HEK293 (cell line): ENCODE data around the gene CHST3.

Experiments
- CTCF ChIA-PET: fragments of 350-600 bp; formaldehyde crosslinking; extraction: SDS; loops from one replicate; lab custom pipeline; 2021; ENCODE audit warnings: antibody characterized with exemption; lab: Yijun Ruan, JAX
- POLR2A ChIA-PET: fragments of 300-600 bp; formaldehyde crosslinking; extraction: SDS; loops from one replicate; lab custom pipeline; 2020; ENCODE audit warnings: antibody characterized with exemption, inconsistent platforms; lab: Yijun Ruan, JAX
- H3K27ac ChIP-seq: fragments of 200-500 bp; sonication (Bioruptor generic); 2 replicates; pipeline ENCODE4 v1.5.1; 2014; ENCODE audit warnings: low read depth, low read length, control low read depth, inconsistent platforms; ENCODE audit errors: extremely low read depth
- H3K36me3 ChIP-seq, 2 experiments: fragments of 200-500 bp in 1 of 2; sonication (Bioruptor generic) in 1 of 2; 1 replicate in 1 of 2; 2 replicates in 1 of 2; pipeline ENCODE4 v1.5.1; 2014 to 2017; ENCODE audit warnings: inconsistent platforms in 2 of 2, low read length in 2 of 2; ENCODE audit not compliant: control insufficient read depth in 2 of 2, insufficient read depth in 1 of 2
- H3K4me1 ChIP-seq: fragments of 200-500 bp; sonication (Bioruptor generic); 2 replicates; pipeline ENCODE4 v1.5.1; 2014; ENCODE audit warnings: mild to moderate bottlenecking, low read length, inconsistent platforms; ENCODE audit not compliant: control insufficient read depth, insufficient read depth
- H3K4me3 ChIP-seq: 2 replicates; pipeline ENCODE4 v1.5.1; 2011; ENCODE audit warnings: low read depth, mild to moderate bottlenecking, control low read depth, low read length, moderate library complexity
- H3K9me3 ChIP-seq: fragments of 200-500 bp; sonication (Bioruptor generic); 2 replicates; pipeline ENCODE4 v1.5.1; 2014; ENCODE audit warnings: low read depth, low read length, inconsistent platforms; ENCODE audit not compliant: control insufficient read depth, insufficient read depth
- EGR2 ChIP-seq: fragments of 450-650 bp; formaldehyde crosslinking; IDR thresholded peaks from 2 replicates; pipeline ENCODE4 v1.5.1; 2016; ENCODE audit warnings: low read depth, missing biosample characterization, missing genetic modification characterization
- PRDM4 ChIP-seq: fragments of 450-650 bp; formaldehyde crosslinking; IDR thresholded peaks from 2 replicates; pipeline ENCODE4 v1.5.1; 2017; ENCODE audit warnings: missing biosample characterization, missing genetic modification characterization
- RBAK ChIP-seq: fragments of 450-650 bp; formaldehyde crosslinking; IDR thresholded peaks from 2 replicates; pipeline ENCODE4 v1.5.1; 2016; ENCODE audit warnings: missing biosample characterization, missing genetic modification characterization
- SETDB1 ChIP-seq: IDR thresholded peaks from one replicate; pipeline ENCODE4 v1.6.1; 2017; ENCODE audit warnings: mild to moderate bottlenecking, low read length, moderate library complexity, mixed read lengths; ENCODE audit not compliant: insufficient read length
- ZBTB48 ChIP-seq: fragments of 450-650 bp; formaldehyde crosslinking; IDR thresholded peaks from 2 replicates; pipeline ENCODE4 v1.5.1; 2016; ENCODE audit warnings: missing biosample characterization, missing genetic modification characterization
- ZFHX2 ChIP-seq: fragments of 450-650 bp; formaldehyde crosslinking; conservative IDR thresholded peaks from 2 replicates; pipeline ENCODE4 v1.5.1; 2016; ENCODE audit warnings: missing biosample characterization, missing genetic modification characterization
- ZFP37 ChIP-seq: fragments of 450-650 bp; formaldehyde crosslinking; IDR thresholded peaks from 2 replicates; pipeline ENCODE4 v1.5.1; 2016; ENCODE audit warnings: missing biosample characterization, missing genetic modification characterization
- ZFP69B ChIP-seq: fragments of 450-650 bp; formaldehyde crosslinking; IDR thresholded peaks from 2 replicates; pipeline ENCODE4 v1.5.1; 2016; ENCODE audit warnings: missing biosample characterization, missing genetic modification characterization
- ZIC2 ChIP-seq: fragments of 450-650 bp; formaldehyde crosslinking; IDR thresholded peaks from 2 replicates; pipeline ENCODE4 v1.5.1; 2016; ENCODE audit warnings: missing biosample characterization, missing genetic modification characterization
- ZNF140 ChIP-seq: fragments of 450-650 bp; formaldehyde crosslinking; IDR thresholded peaks from 2 replicates; pipeline ENCODE4 v1.5.1; 2016; ENCODE audit warnings: missing biosample characterization, missing genetic modification characterization
- ZNF221 ChIP-seq: fragments of 450-650 bp; formaldehyde crosslinking; IDR thresholded peaks from 2 replicates; pipeline ENCODE4 v1.5.1; 2017; ENCODE audit warnings: missing biosample characterization, missing genetic modification characterization, borderline replicate concordance
- ZNF366 ChIP-seq: fragments of 450-650 bp; formaldehyde crosslinking; conservative IDR thresholded peaks from 2 replicates; pipeline ENCODE4 v1.5.1; 2016; ENCODE audit warnings: missing biosample characterization, missing genetic modification characterization
- ZNF548 ChIP-seq: fragments of 450-650 bp; formaldehyde crosslinking; IDR thresholded peaks from 2 replicates; pipeline ENCODE4 v1.5.1; 2016; ENCODE audit warnings: missing biosample characterization, missing genetic modification characterization
- ZNF555 ChIP-seq: fragments of 450-650 bp; formaldehyde crosslinking; conservative IDR thresholded peaks from 2 replicates; pipeline ENCODE4 v1.5.1; 2017; ENCODE audit warnings: missing biosample characterization, mild to moderate bottlenecking, missing genetic modification characterization, inconsistent platforms
- ZNF600 ChIP-seq: fragments of 450-650 bp; formaldehyde crosslinking; IDR thresholded peaks from 2 replicates; pipeline ENCODE4 v1.5.1; 2016; ENCODE audit warnings: missing biosample characterization, missing genetic modification characterization
- ZNF610 ChIP-seq: fragments of 450-650 bp; formaldehyde crosslinking; IDR thresholded peaks from 2 replicates; pipeline ENCODE4 v1.5.1; 2016; ENCODE audit warnings: missing biosample characterization, missing genetic modification characterization, borderline replicate concordance
- ZNF777 ChIP-seq: fragments of 450-650 bp; formaldehyde crosslinking; IDR thresholded peaks from 2 replicates; pipeline ENCODE4 v1.5.1; 2017; ENCODE audit warnings: missing biosample characterization, missing genetic modification characterization, borderline replicate concordance
- ZNF843 ChIP-seq: fragments of 450-650 bp; formaldehyde crosslinking; IDR thresholded peaks from 2 replicates; pipeline ENCODE4 v1.5.1; 2016; ENCODE audit warnings: missing biosample characterization, missing genetic modification characterization
- TF ChIP-seq, protein P1 (sequence below): fragments of 450-650 bp; formaldehyde crosslinking; IDR thresholded peaks from 2 replicates; pipeline ENCODE4 v1.5.1; 2016; ENCODE audit warnings: missing biosample characterization, missing genetic modification characterization
- TF ChIP-seq, protein P2 (sequence below): fragments of 450-650 bp; formaldehyde crosslinking; IDR thresholded peaks from 2 replicates; pipeline ENCODE4 v1.5.1; 2016; ENCODE audit warnings: missing biosample characterization, missing genetic modification characterization

The CHST3 gene

GRCh38 chr10:72014197-72014596 lies 50.0 kb downstream of the CHST3 start:
- CTCF ChIA-PET: interaction anchor here (1.8 kb wide), 1 partner anchor 34 kb away, joined by 6 read pairs; no protein-coding TSS in a partner anchor
- Histone ChIP-seq H3K4me3 (no peak overlapping the region), H3K27ac (no peak overlapping the region), H3K36me3 (peaks cover 0 to 8% of the 10 kb centered on the region in 2 experiments; a peak in 1 of 3 replicates), H3K4me1 (peaks cover 8% of the 10 kb centered on the region), H3K9me3 (no peaks in the 10 kb centered on the region)
- POLR2A ChIA-PET: interaction anchor here (0.6 kb wide), 1 partner anchor 962 kb away, joined by 3 read pairs; no protein-coding TSS in a partner anchor
- TF ChIP-seq ZFHX2 (tag by site-specific recombination) (0 out of 2 replicates have a peak, but pooled peaks have one; percentile 29), ZNF140 (tag by site-specific recombination) (no peak), RBAK (tag by site-specific recombination) (no peak)

- Histone ChIP-seq H3K4me1 (peaks cover 4% of the 10 kb centered on the region), H3K4me3 (no peak overlapping the region), H3K9me3 (no peaks in the 10 kb centered on the region), H3K27ac (no peak overlapping the region), H3K36me3 (peaks cover 0 to 7% of the 10 kb centered on the region in 2 experiments; a peak in 1 of 3 replicates)
- no peak; the same call in 1 of the 2 replicates for TF ChIP-seq ZFHX2 (tag by site-specific recombination)
- no peak for TF ChIP-seq ZNF777 (tag by site-specific recombination)
- TF ChIP-seq EGR2 (tag by site-specific recombination): 0 out of 2 replicates have a peak, but pooled peaks have one; percentile 39
- no peak for TF ChIP-seq ZNF548 (tag by site-specific recombination)
- POLR2A ChIA-PET: no interaction called here
- CTCF ChIA-PET: interaction anchor here (0.6 to 1.8 kb wide), 3 partner anchors 15 to 59 kb away, joined by 3 to 7 read pairs (median 6); no protein-coding TSS in a partner anchor
Measured at GRCh38 chr10:72014785-72015480, 50.7 kb downstream of the CHST3 start.

GRCh38 chr10:72015841-72016240 lies 51.6 kb downstream of the CHST3 start:
- no peak overlapping the region for H3K27ac ChIP-seq
- ChIA-PET POLR2A (no interaction called here), CTCF (interaction anchor here (1.8 kb wide), 1 partner anchor 33 kb away, joined by 6 read pairs; no protein-coding TSS in a partner anchor)
- peaks cover 0 to 3% of the 10 kb centered on the region in 2 experiments; a peak in 1 of 3 replicates for H3K36me3 ChIP-seq
- peaks cover 4% of the 10 kb centered on the region for H3K4me1 ChIP-seq
- TF ChIP-seq ZNF366 (tag by site-specific recombination): peak; percentile 45; the same call in 1 of the 2 replicates
- no peak for TF ChIP-seq ZNF221 (tag by site-specific recombination)
- TF ChIP-seq ZIC2 (tag by site-specific recombination): peak; percentile 60
- H3K9me3 ChIP-seq: no peaks in the 10 kb centered on the region
- H3K4me3 ChIP-seq: no peak overlapping the region

- peaks cover 4% of the 10 kb centered on the region for H3K4me1 ChIP-seq
- POLR2A ChIA-PET: no interaction called here
- CTCF ChIA-PET: interaction anchor here (0.6 to 0.9 kb wide), 3 partner anchors 30 to 63 kb away, joined by 3 to 4 read pairs (median 3); no protein-coding TSS in a partner anchor
- no peak for TF ChIP-seq ZNF610 (tag by site-specific recombination)
- peak; percentile 47; the same call in 1 of the 2 replicates for TF ChIP-seq ZNF600 (tag by site-specific recombination)
- TF ChIP-seq ZNF555: no peak
- TF ChIP-seq ZBTB48 (tag by site-specific recombination): no peak
- TF ChIP-seq SETDB1: no peak
- TF ChIP-seq ZNF843 (tag by site-specific recombination): no peak
- no peak for TF ChIP-seq ZNF777 (tag by site-specific recombination)
- TF ChIP-seq, protein P1, sequence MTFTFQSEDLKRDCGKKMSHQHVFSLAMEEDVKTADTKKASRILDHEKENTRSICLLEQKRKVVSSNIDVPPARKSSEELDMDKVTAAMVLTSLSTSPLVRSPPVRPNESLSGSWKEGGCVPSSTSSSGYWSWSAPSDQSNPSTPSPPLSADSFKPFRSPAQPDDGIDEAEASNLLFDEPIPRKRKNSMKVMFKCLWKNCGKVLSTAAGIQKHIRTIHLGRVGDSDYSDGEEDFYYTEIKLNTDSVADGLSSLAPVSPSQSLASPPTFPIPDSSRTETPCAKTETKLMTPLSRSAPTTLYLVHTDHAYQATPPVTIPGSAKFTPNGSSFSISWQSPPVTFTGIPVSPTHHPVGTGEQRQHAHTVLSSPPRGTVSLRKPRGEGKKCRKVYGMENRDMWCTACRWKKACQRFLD: no peak
- TF ChIP-seq PRDM4 (tag by site-specific recombination): no peak
- TF ChIP-seq, protein P2, sequence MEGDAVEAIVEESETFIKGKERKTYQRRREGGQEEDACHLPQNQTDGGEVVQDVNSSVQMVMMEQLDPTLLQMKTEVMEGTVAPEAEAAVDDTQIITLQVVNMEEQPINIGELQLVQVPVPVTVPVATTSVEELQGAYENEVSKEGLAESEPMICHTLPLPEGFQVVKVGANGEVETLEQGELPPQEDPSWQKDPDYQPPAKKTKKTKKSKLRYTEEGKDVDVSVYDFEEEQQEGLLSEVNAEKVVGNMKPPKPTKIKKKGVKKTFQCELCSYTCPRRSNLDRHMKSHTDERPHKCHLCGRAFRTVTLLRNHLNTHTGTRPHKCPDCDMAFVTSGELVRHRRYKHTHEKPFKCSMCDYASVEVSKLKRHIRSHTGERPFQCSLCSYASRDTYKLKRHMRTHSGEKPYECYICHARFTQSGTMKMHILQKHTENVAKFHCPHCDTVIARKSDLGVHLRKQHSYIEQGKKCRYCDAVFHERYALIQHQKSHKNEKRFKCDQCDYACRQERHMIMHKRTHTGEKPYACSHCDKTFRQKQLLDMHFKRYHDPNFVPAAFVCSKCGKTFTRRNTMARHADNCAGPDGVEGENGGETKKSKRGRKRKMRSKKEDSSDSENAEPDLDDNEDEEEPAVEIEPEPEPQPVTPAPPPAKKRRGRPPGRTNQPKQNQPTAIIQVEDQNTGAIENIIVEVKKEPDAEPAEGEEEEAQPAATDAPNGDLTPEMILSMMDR (tag by site-specific recombination): no peak
- no peak for TF ChIP-seq ZFP69B
- TF ChIP-seq ZFP37 (tag by site-specific recombination): no peak
Measured at GRCh38 chr10:72016608-72017300, 52.6 kb downstream of the CHST3 start.

More at GRCh38 chr10:72016608-72017300, 52.6 kb downstream of the CHST3 start:
- H3K36me3 ChIP-seq: no peaks in the 10 kb centered on the region
- H3K27ac ChIP-seq: no peak overlapping the region
- no peaks in the 10 kb centered on the region for H3K9me3 ChIP-seq
- no peak overlapping the region for H3K4me3 ChIP-seq
